ENCODE data around the gene MYO1G.

Gene MYO1G

GRCh38 chr7:44980393-44981034, 1.7 kb upstream of the MYO1G start:
- peak; percentile 60 for DNase-seq (ENCODE audit: low read depth)
- TF ChIP-seq CTCF (IDR thresholded peaks at IDR 0.05; ENCODE audit: insufficient read depth, low read depth, low read length, missing control alignments) = no peak
- no peak overlapping the region for H3K4me3 ChIP-seq (ENCODE audit: low read length)

GRCh38 chr7:44979481-44980392, 922 bp upstream of the MYO1G start:
- TF ChIP-seq CTCF (IDR thresholded peaks at IDR 0.05; ENCODE audit: insufficient read depth, low read depth, low read length, missing control alignments) = no peak
- DNase-seq (ENCODE audit: low read depth) = peak; percentile 52
- H3K4me3 ChIP-seq (ENCODE audit: low read length) = no peak overlapping the region

- H3K4me3 ChIP-seq (ENCODE audit: low read length) = no peak overlapping the region
- no peak for DNase-seq (ENCODE audit: low read depth)
- TF ChIP-seq CTCF (IDR thresholded peaks at IDR 0.05; ENCODE audit: insufficient read depth, low read depth, low read length, missing control alignments) = no peak
These were observed 868 bp downstream of the MYO1G start for GRCh38 chr7:44977959-44978335.

GRCh38 chr7:44977304-44977958, 1.4 kb downstream of the MYO1G start:
- no peak overlapping the region for H3K4me3 ChIP-seq (ENCODE audit: low read length)
- peak; percentile 42 for DNase-seq (ENCODE audit: low read depth)
- no peak for TF ChIP-seq CTCF (IDR thresholded peaks at IDR 0.05; ENCODE audit: insufficient read depth, low read depth, low read length, missing control alignments)

GRCh38 chr7:44976746-44977196, 2.0 kb downstream of the MYO1G start:
- no peak for TF ChIP-seq CTCF (IDR thresholded peaks at IDR 0.05; ENCODE audit: insufficient read depth, low read depth, low read length, missing control alignments)
- DNase-seq (ENCODE audit: low read depth) = no peak
- no peak overlapping the region for H3K4me3 ChIP-seq (ENCODE audit: low read length)

GRCh38 chr7:44976040-44976745, 2.6 kb downstream of the MYO1G start:
- H3K4me3 ChIP-seq (ENCODE audit: low read length) = no peak overlapping the region
- no peak for DNase-seq (ENCODE audit: low read depth)
- no peak for TF ChIP-seq CTCF (IDR thresholded peaks at IDR 0.05; ENCODE audit: insufficient read depth, low read depth, low read length, missing control alignments)

Data from epithelial cell of esophagus (primary cell).